CD14-positive monocyte (primary cell): Measurements from ENCODE around the gene SRPK2. TPM values are rescaled to one million over a fixed set of nuclear protein-coding genes. Genes with fewer than 3 reads are reported as not detected.
A peak's percentile ranks its signal among the peaks of the same experiment; 100 is the strongest.
"Not testable (repeated sequence)": the region's sequence is repeated elsewhere in the genome, so short reads cannot be mapped to it uniquely, and the experiment has no call there.

Experiments used
- DNase-seq, 3 donors: peaks; one replicate each; pipeline ENCODE4 v3.0.0-alpha.2; 2011 to 2022
- H2AFZ ChIP-seq: 2 replicates; pipeline ENCODE4 v1.6.0; 2012; ENCODE audit warnings: mild to moderate bottlenecking, low read depth, low read length, inconsistent platforms; ENCODE audit not compliant: insufficient read depth, poor library complexity, severe bottlenecking
- H3K27ac ChIP-seq, 2 donors: 1 replicate in 1 of 2; 2 replicates in 1 of 2; pipeline ENCODE4 v1.5.1; 2012 to 2013; ENCODE audit warnings: low read length in 2 of 2, control low read depth in 1 of 2, inconsistent platforms in 1 of 2, low read depth in 1 of 2, mild to moderate bottlenecking in 1 of 2
- H3K27me3 ChIP-seq, 2 donors: one replicate each; pipeline versions ENCODE4 v1.6.0 to v1.6.1; 2011 to 2013; ENCODE audit warnings: low read length in 2 of 2; ENCODE audit not compliant: control insufficient read depth in 2 of 2, insufficient read depth in 2 of 2
- H3K36me3 ChIP-seq, 2 donors: replicated peaks in 1 of 2; 1 replicate in 1 of 2; 2 replicates in 1 of 2; pipeline versions ENCODE4 v1.5.1 to v1.6.1; 2012 to 2013; ENCODE audit warnings: low read length in 2 of 2, control low read depth in 1 of 2, inconsistent platforms in 1 of 2, mild to moderate bottlenecking in 1 of 2; ENCODE audit not compliant: insufficient read depth in 2 of 2, control insufficient read depth in 1 of 2
- H3K4me1 ChIP-seq, 2 donors: 1 replicate in 1 of 2; 2 replicates in 1 of 2; pipeline versions ENCODE4 v1.5.1 to v1.6.1; 2012 to 2013; ENCODE audit warnings: low read length in 2 of 2, control low read depth in 1 of 2, inconsistent platforms in 1 of 2, mild to moderate bottlenecking in 1 of 2, moderate library complexity in 1 of 2; ENCODE audit not compliant: insufficient read depth in 2 of 2, control insufficient read depth in 1 of 2
- H3K4me2 ChIP-seq: replicated peaks from 2 replicates; pipeline ENCODE3; 2012; ENCODE audit warnings: low read length, moderate library complexity, mild to moderate bottlenecking; ENCODE audit not compliant: poor library complexity, severe bottlenecking; ENCODE audit errors: extremely low read depth
- H3K4me3 ChIP-seq, 3 experiments: fragments of 200-600 bp in 1 of 3; sonication (generic) in 1 of 3; replicated peaks in 1 of 3; 1 replicate in 2 of 3; 2 replicates in 1 of 3; pipeline ENCODE4 v1.5.1; 2011 to 2013; ENCODE audit warnings: low read length in 3 of 3, mild to moderate bottlenecking in 3 of 3, control low read depth in 2 of 3, low read depth in 2 of 3, inconsistent platforms in 1 of 3, moderate library complexity in 1 of 3
- H3K79me2 ChIP-seq: 2 replicates; pipeline ENCODE4 v1.6.0; 2012; ENCODE audit warnings: mild to moderate bottlenecking, control low read depth, inconsistent platforms, low read length, moderate library complexity; ENCODE audit not compliant: insufficient read depth
- H3K9ac ChIP-seq: 2 replicates; pipeline ENCODE4 v1.6.0; 2017; ENCODE audit warnings: low read length, mild to moderate bottlenecking; ENCODE audit not compliant: insufficient read depth, poor library complexity, severe bottlenecking
- H3K9me3 ChIP-seq, 2 donors: replicated peaks in 1 of 2; 1 replicate in 1 of 2; 2 replicates in 1 of 2; pipeline versions ENCODE4 v1.5.1 to v1.6.1; 2012 to 2013; ENCODE audit warnings: low read length in 2 of 2, control low read depth in 1 of 2; ENCODE audit not compliant: control insufficient read depth in 1 of 2, insufficient read depth in 1 of 2
- H4K20me1 ChIP-seq: 2 replicates; pipeline ENCODE4 v1.6.0; 2012; ENCODE audit warnings: mild to moderate bottlenecking, low read length, control low read depth, moderate library complexity; ENCODE audit not compliant: insufficient read depth
- H3K27ac Mint-ChIP-seq, 7 donors: one replicate each; pipeline ENCODE4 v1.8.0; 2020; ENCODE audit warnings: mild to moderate bottlenecking in 7 of 7, mixed read lengths in 7 of 7, moderate library complexity in 6 of 7, inconsistent platforms in 2 of 7
- H3K27me3 Mint-ChIP-seq, 3 donors: one replicate each; pipeline ENCODE4 v1.8.0; 2021 to 2022; ENCODE audit warnings: low read depth in 3 of 3, mild to moderate bottlenecking in 3 of 3, mixed read lengths in 3 of 3, moderate library complexity in 3 of 3, inconsistent platforms in 1 of 3
- H3K36me3 Mint-ChIP-seq, 2 donors: one replicate each; pipeline ENCODE4 v1.8.0; 2020; ENCODE audit warnings: mixed read lengths in 2 of 2, inconsistent platforms in 1 of 2, mild to moderate bottlenecking in 1 of 2
- H3K4me1 Mint-ChIP-seq: one replicate; pipeline ENCODE4 v1.8.0; 2020; ENCODE audit warnings: mild to moderate bottlenecking, mixed read lengths
- H3K4me3 Mint-ChIP-seq, 2 donors: one replicate each; pipeline ENCODE4 v1.8.0; 2020; ENCODE audit warnings: mild to moderate bottlenecking in 2 of 2, mixed read lengths in 2 of 2, moderate library complexity in 1 of 2
- H3K9me3 Mint-ChIP-seq, 7 donors: one replicate each; pipeline ENCODE4 v1.8.0; 2020 to 2022; ENCODE audit warnings: mixed read lengths in 7 of 7, mild to moderate bottlenecking in 6 of 7, moderate library complexity in 6 of 7, inconsistent platforms in 2 of 7
- WGBS: methylation state at CpG from one replicate; pipeline ENCODE4 v1.1.5; 2013; ENCODE audit warnings: missing lambda C conversion rate; ENCODE audit not compliant: insufficient coverage; 5-methylcytosine and 5-hydroxymethylcytosine counted together
- intact Hi-C, 2 donors: fragments of 100-400 bp; cut with micrococcal nuclease; formaldehyde crosslinking; loops; one replicate each; pipeline versions ENCODE4 v1.15.0 to v1.15.1; 2023
- polyA plus RNA-seq, 3 donors: library from polyadenylated mRNA; depleted of rRNA in 1 of 3; unstranded in 2 of 3; stranded (reverse) in 1 of 3; fragments of 300-500 nt in 2 of 3; fragments of >200 nt in 1 of 3; fragmentation: Illumina TruSeq in 2 of 3; gene quantifications; 1 replicate in 2 of 3; 2 replicates in 1 of 3; pipeline ENCODE4 v1.2.3, GENCODE V29; 2012 to 2021
- TF ChIP-seq, protein P1 (sequence below): fragments of 200-600 bp; IDR thresholded peaks from one replicate; pipeline ENCODE4 v1.8.0; 2022; ENCODE audit warnings: antibody characterized with exemption, mild to moderate bottlenecking

The SRPK2 gene
- polyA plus RNA-seq, 3 donors = 12.6 to 37.7 (median 30.0) TPM

DNA sequence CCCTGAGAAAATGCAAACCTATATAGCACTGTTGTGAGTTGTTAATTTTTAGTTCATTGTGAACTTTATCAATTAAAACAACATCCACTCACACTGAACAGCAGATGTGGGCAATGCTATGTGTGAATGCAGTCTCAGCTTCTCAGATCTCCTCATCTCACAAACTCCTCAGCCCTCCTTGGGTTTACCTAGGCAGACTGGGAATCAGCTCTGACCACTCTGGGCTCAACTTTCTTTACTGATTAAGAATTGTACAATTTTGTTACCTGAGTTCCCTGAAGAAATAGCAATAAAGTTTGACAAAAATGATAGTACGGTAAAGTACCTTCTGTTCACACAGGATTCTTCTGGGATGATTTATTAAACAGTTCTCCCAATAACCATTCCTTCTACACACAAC lies 124.0 kb downstream of the SRPK2 start:
- H3K4me3 Mint-ChIP-seq = no peak overlapping the region
- intact Hi-C loops = loop anchor here in 1 of 2 donors (10.0 kb wide), 1 partner anchor 50 kb away; no protein-coding TSS in a partner anchor

DNA sequence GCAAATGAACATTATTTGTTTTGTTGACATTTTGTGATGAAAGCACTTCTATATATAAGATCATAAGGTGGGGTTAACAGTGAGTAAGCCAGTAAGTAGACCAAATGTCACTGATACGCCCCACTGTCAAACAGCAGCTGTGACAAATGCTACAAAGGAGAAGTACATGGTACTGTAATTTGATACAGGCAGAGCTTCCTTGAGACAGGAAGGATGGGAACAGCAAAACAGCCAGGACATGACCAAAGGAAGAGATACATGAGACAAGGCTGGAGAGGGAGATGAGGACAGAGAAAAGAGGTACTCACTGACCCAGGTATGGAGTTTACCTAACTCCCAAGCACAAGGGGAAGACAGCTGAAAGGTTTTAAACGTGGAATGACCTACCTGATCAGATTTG lies 127.0 kb downstream of the SRPK2 start:
- Histone ChIP-seq H3K9me3 (no peaks in the 10 kb centered on the region), H3K9ac (no peak overlapping the region), H3K27ac (no peak overlapping the region), H4K20me1 (peaks cover 60% of the 10 kb centered on the region), H2AFZ (no peak overlapping the region), H3K79me2 (peaks cover 64% of the 10 kb centered on the region), H3K4me2 (no peak overlapping the region), H3K4me3 (no peak overlapping the region), H3K27me3 (no peaks in the 10 kb centered on the region), H3K36me3 (no peaks in the 10 kb centered on the region), H3K4me1 (no peaks in the 10 kb centered on the region)
- H3K9me3 Mint-ChIP-seq = peaks cover 0 to 13% (median 8%) of the 10 kb centered on the region in 7 donors
- WGBS = 80% methylated on average over 1 of the region's 2 CpGs
- H3K4me3 Mint-ChIP-seq = no peak overlapping the region
- H3K4me1 Mint-ChIP-seq = peaks cover 22% of the 10 kb centered on the region
- intact Hi-C loops = loop anchor here in 1 of 2 donors (10.0 kb wide), 1 partner anchor 47 kb away; no protein-coding TSS in a partner anchor
- H3K27me3 Mint-ChIP-seq = no peaks in the 10 kb centered on the region
- peaks cover 3 to 9% of the 10 kb centered on the region in 2 donors for H3K36me3 Mint-ChIP-seq
- TF ChIP-seq, protein P1, sequence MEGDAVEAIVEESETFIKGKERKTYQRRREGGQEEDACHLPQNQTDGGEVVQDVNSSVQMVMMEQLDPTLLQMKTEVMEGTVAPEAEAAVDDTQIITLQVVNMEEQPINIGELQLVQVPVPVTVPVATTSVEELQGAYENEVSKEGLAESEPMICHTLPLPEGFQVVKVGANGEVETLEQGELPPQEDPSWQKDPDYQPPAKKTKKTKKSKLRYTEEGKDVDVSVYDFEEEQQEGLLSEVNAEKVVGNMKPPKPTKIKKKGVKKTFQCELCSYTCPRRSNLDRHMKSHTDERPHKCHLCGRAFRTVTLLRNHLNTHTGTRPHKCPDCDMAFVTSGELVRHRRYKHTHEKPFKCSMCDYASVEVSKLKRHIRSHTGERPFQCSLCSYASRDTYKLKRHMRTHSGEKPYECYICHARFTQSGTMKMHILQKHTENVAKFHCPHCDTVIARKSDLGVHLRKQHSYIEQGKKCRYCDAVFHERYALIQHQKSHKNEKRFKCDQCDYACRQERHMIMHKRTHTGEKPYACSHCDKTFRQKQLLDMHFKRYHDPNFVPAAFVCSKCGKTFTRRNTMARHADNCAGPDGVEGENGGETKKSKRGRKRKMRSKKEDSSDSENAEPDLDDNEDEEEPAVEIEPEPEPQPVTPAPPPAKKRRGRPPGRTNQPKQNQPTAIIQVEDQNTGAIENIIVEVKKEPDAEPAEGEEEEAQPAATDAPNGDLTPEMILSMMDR = no peak
- DNase-seq = no peak
- H3K27ac Mint-ChIP-seq = peak overlapping the region in 3 of 7 donors; percentile 1 to 51 (median 2)

More for the DNA sequence above, 124.0 kb downstream of the SRPK2 start:
- Mint-ChIP-seq H3K27ac (no peak overlapping the region), H3K27me3 (no peaks in the 10 kb centered on the region), H3K4me1 (peaks cover 16% of the 10 kb centered on the region), H3K9me3 (peaks cover 0 to 9% (median 6%) of the 10 kb centered on the region in 7 donors), H3K36me3 (peaks cover 3 to 8% of the 10 kb centered on the region in 2 donors)
- Histone ChIP-seq H3K27me3 (no peaks in the 10 kb centered on the region), H2AFZ (no peak overlapping the region), H3K36me3 (no peaks in the 10 kb centered on the region), H3K9me3 (no peaks in the 10 kb centered on the region), H3K4me3 (no peak overlapping the region), H3K79me2 (peaks cover 71% of the 10 kb centered on the region), H3K9ac (no peak overlapping the region), H3K4me2 (no peak overlapping the region), H3K4me1 (peaks cover 13 to 21% of the 10 kb centered on the region in 2 donors), H3K27ac (no peak overlapping the region), H4K20me1 (peaks cover 50% of the 10 kb centered on the region)
- TF ChIP-seq, protein P1 = no peak
- no peak for DNase-seq
- no CpG with 5 or more reads among the region's 1 CpG for WGBS

DNA sequence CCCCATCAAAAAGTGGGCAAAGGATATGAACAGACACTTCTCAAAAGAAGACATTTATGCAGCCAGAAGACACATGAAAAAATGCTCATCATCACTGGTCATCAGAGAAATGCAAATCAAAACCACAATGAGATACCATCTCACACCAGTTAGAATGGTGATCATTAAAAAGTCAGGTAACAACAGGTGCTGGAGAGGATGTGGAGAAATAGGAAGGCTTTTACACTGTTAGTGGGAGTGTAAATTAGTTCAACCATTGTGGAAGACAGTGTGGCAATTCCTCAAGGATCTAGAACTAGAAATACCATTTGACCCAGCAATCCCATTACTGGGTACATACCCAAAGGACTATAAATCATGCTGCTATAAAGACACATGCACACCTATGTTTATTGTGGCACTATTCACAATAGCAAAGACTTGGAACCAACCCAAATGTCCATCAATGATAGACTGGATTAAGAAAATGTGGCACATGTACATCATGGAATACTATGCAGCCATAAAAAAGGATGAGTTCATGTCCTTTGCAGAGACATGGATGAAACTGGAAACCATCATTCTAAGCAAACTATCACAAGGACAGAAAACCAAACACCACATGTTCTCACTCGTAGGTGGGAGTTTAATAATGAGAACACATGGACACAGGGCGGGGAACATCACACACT lies 128.4 kb downstream of the SRPK2 start:
- not testable (repeated sequence) for H3K9me3 ChIP-seq, H3K4me3 ChIP-seq, H2AFZ ChIP-seq, H3K27me3 Mint-ChIP-seq, H3K27ac Mint-ChIP-seq, H3K4me1 ChIP-seq, H3K4me3 Mint-ChIP-seq, DNase-seq, H3K36me3 ChIP-seq, H3K27me3 ChIP-seq, H3K4me2 ChIP-seq, H3K9ac ChIP-seq, H3K27ac ChIP-seq
- intact Hi-C loops = loop anchor here in 1 of 2 donors (10.0 kb wide), 1 partner anchor 46 kb away; no protein-coding TSS in a partner anchor
- Mint-ChIP-seq H3K4me1 (peaks cover 24% of the 10 kb centered on the region), H3K36me3 (peaks cover 9 to 10% of the 10 kb centered on the region in 2 donors), H3K9me3 (peaks cover 0 to 13% (median 8%) of the 10 kb centered on the region in 7 donors)
- peaks cover 64% of the 10 kb centered on the region for H3K79me2 ChIP-seq
- WGBS = no CpG with 5 or more reads among the region's 2 CpGs
- peaks cover 70% of the 10 kb centered on the region for H4K20me1 ChIP-seq
